Cardiac ventricle fibroblast (primary cell): ENCODE results near the gene CDK15. TPM values are rescaled to one million over a fixed set of nuclear protein-coding genes. Genes with fewer than 3 reads are reported as not detected.

Experiments
- total RNA-seq: library from RNA; depleted of rRNA; stranded (reverse); fragments of >200 nt; gene quantifications from 2 replicates; pipeline ENCODE4 v1.2.3, GENCODE V29; 2015

CDK15 gene
- 0.39 and 1.2 TPM in 2 replicates for total RNA-seq

DNA sequence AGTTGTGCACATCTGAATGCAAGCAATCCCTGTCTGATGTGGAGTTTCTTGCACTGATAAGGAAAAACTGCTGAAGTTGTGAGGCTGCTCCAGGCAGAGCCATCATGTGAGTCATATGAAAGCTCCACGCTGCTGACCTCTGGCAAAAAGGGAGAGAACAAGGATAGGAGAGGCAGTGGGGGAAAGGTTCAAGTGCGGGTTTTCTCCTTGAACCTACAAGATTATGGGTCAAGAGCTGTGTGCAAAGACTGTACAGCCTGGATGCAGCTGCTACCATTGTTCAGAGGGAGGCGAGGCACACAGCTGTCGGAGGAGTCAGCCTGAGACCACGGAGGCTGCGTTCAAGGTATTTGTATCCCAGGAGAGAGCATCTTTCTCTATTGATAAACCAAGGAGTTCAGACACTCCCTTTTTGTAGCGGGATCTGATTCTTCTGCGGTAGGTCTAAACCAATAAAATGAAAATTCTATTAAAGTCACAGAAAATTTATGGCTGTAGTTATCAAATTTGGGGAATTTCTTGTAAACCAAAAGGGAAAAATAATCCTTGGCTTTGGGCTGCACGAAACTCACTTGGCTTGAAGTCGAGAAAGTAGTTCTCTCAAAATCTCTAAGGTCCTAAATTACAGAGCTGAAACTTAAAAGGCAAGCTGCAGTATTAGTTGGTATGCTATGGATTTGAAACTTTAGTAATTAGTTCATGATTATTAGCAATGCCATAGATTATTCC is at the start of gene CDK15:
TSS of gene CDK15 (plus strand) at position 96 of the 729 bp plus-strand sequence. CDS start at position 224, 128 bp downstream.

DNA sequence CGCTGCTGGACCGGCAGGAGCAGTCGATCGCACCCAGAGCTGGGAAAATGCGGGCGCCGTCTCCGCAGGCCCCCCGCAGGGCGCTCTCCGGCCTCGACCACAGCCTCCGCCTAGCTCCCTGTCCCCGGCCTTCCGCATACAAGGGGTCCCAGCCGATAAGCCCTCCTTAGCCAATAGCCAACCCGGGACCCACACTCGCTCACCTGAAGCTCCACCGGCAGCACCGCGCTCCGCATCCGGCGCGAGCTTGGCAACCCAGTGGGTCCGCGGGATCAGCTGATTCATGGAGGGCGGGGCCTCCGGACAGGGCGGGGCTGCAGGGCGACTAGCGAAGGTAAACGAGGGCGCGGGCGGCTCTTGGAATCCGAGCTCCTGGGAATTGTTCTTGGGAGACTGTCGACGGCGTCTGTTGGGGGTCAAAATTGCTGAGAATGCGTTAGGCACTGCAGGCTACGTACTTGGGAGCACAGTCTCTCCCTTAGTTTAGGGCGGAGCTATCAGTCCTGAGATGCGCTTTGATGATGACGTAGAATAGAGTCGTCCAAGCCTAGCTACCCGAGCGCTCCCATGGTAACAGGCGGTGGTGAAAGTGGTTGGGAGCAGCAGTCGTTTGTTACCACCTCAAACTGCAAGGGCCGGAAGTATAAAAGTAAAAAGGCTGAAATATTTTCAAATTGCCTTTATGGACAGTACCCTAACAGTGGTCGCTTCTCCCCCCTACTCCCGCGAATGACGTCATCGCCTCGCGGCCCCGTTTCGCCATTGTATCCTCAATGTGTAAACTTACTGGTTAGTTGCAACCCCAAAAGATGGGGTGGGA is 25.5 kb upstream of the CDK15 start, which contains the start of gene ALS2:
TSS of gene ALS2 (minus strand) at position 260 of the 820 bp plus-strand sequence. CDS start 12,048 bp downstream, outside the sequence.

Other genes with a start within 250 kb of the CDK15 start
- 12.2 and 16.4 TPM in 2 replicates for gene TMEM237, start 163.0 kb upstream of the CDK15 start, total RNA-seq
- gene MPP4, start 107.9 kb upstream of the CDK15 start, total RNA-seq, result 0.62 and 1.0 TPM in 2 replicates
- 8.7 and 12.5 TPM in 2 replicates for gene ALS2, start 25.6 kb upstream of the CDK15 start, total RNA-seq
- 24.4 TPM in 2 replicates for gene FZD7, start 227.3 kb downstream of the CDK15 start, total RNA-seq